IPS-18a (cell line): ENCODE measurements around the gene MINDY1.
A peak's percentile ranks its signal among the peaks of the same experiment; 100 is the strongest.

ENCODE experiments used
- H3K27ac ChIP-seq: one replicate; pipeline ENCODE4 v1.5.1; 2013; ENCODE audit warnings: low read length
- H3K27me3 ChIP-seq: one replicate; pipeline ENCODE4 v1.6.1; 2013; ENCODE audit warnings: mild to moderate bottlenecking, low read length; ENCODE audit not compliant: control insufficient read depth, insufficient read depth
- H3K36me3 ChIP-seq: one replicate; pipeline ENCODE4 v1.6.1; 2013; ENCODE audit warnings: low read depth, low read length; ENCODE audit not compliant: control insufficient read depth
- H3K4me1 ChIP-seq: one replicate; pipeline ENCODE4 v1.6.1; 2013; ENCODE audit warnings: low read depth, low read length; ENCODE audit not compliant: control insufficient read depth
- H3K4me3 ChIP-seq: one replicate; pipeline ENCODE4 v1.5.1; 2013; ENCODE audit warnings: low read length
- H3K9ac ChIP-seq: one replicate; pipeline ENCODE4 v1.6.1; 2013; ENCODE audit warnings: mild to moderate bottlenecking, low read length, moderate library complexity
- H3K9me3 ChIP-seq: one replicate; pipeline ENCODE4 v1.6.1; 2013; ENCODE audit warnings: low read depth, low read length; ENCODE audit not compliant: control insufficient read depth

MINDY1 gene

GRCh38 chr1:150999926-151000325, 6.8 kb downstream of the MINDY1 start:
- no peaks in the 10 kb centered on the region for H3K36me3 ChIP-seq
- no peak overlapping the region for H3K4me3 ChIP-seq
- H3K9ac ChIP-seq, result no peak overlapping the region
- no peaks in the 10 kb centered on the region for H3K9me3 ChIP-seq
- no peaks in the 10 kb centered on the region for H3K27me3 ChIP-seq
- no peak overlapping the region for H3K27ac ChIP-seq
- no peaks in the 10 kb centered on the region for H3K4me1 ChIP-seq

GRCh38 chr1:150999051-150999674, 7.5 kb downstream of the MINDY1 start:
- no peak overlapping the region for H3K9ac ChIP-seq
- H3K4me3 ChIP-seq, result no peak overlapping the region
- H3K9me3 ChIP-seq, result no peaks in the 10 kb centered on the region
- no peaks in the 10 kb centered on the region for H3K27me3 ChIP-seq
- H3K36me3 ChIP-seq, result no peaks in the 10 kb centered on the region
- H3K4me1 ChIP-seq, result no peaks in the 10 kb centered on the region
- no peak overlapping the region for H3K27ac ChIP-seq

GRCh38 chr1:150997949-150998348, 8.8 kb downstream of the MINDY1 start:
- Histone ChIP-seq H3K9ac (no peak overlapping the region), H3K36me3 (no peaks in the 10 kb centered on the region), H3K27me3 (no peaks in the 10 kb centered on the region), H3K9me3 (no peaks in the 10 kb centered on the region), H3K4me3 (no peak overlapping the region), H3K4me1 (no peaks in the 10 kb centered on the region), H3K27ac (no peak overlapping the region)

- H3K9me3 ChIP-seq, result no peaks in the 10 kb centered on the region
- H3K27ac ChIP-seq, result no peak overlapping the region
- H3K27me3 ChIP-seq, result no peaks in the 10 kb centered on the region
- H3K36me3 ChIP-seq, result no peaks in the 10 kb centered on the region
- H3K4me1 ChIP-seq, result no peaks in the 10 kb centered on the region
- no peak overlapping the region for H3K4me3 ChIP-seq
- no peak overlapping the region for H3K9ac ChIP-seq
These were observed 9.4 kb downstream of the MINDY1 start for GRCh38 chr1:150997126-150997872.

- H3K27ac ChIP-seq, result no peak overlapping the region
- no peak overlapping the region for H3K9ac ChIP-seq
- no peaks in the 10 kb centered on the region for H3K9me3 ChIP-seq
- no peaks in the 10 kb centered on the region for H3K27me3 ChIP-seq
- H3K4me1 ChIP-seq, result no peaks in the 10 kb centered on the region
- H3K36me3 ChIP-seq, result no peaks in the 10 kb centered on the region
- H3K4me3 ChIP-seq, result no peak overlapping the region
These were observed 10.8 kb downstream of the MINDY1 start for GRCh38 chr1:150995896-150996295.

- Histone ChIP-seq H3K36me3 (no peaks in the 10 kb centered on the region), H3K9me3 (no peaks in the 10 kb centered on the region), H3K27ac (no peak overlapping the region), H3K9ac (no peak overlapping the region), H3K4me3 (no peak overlapping the region), H3K4me1 (no peaks in the 10 kb centered on the region), H3K27me3 (no peaks in the 10 kb centered on the region)
These were observed 11.2 kb downstream of the MINDY1 start for GRCh38 chr1:150995460-150995859.

GRCh38 chr1:150994248-150994647, 12.5 kb downstream of the MINDY1 start:
- Histone ChIP-seq H3K4me3 (no peak overlapping the region), H3K4me1 (no peaks in the 10 kb centered on the region), H3K27ac (no peak overlapping the region), H3K9ac (no peak overlapping the region), H3K27me3 (no peaks in the 10 kb centered on the region), H3K9me3 (no peaks in the 10 kb centered on the region), H3K36me3 (no peaks in the 10 kb centered on the region)

GRCh38 chr1:150992626-150993025, 14.1 kb downstream of the MINDY1 start:
- Histone ChIP-seq H3K36me3 (no peaks in the 10 kb centered on the region), H3K9me3 (no peaks in the 10 kb centered on the region), H3K4me3 (no peak overlapping the region), H3K27ac (no peak overlapping the region), H3K27me3 (no peaks in the 10 kb centered on the region), H3K9ac (no peak overlapping the region), H3K4me1 (no peaks in the 10 kb centered on the region)

- Histone ChIP-seq H3K9ac (no peak overlapping the region), H3K27me3 (no peaks in the 10 kb centered on the region)
These were observed 18.8 kb downstream of the MINDY1 start for GRCh38 chr1:150987924-150988323.

GRCh38 chr1:150985179-150985825, 21.4 kb downstream of the MINDY1 start:
- Histone ChIP-seq H3K4me1 (peaks cover 15% of the 10 kb centered on the region), H3K9me3 (no peaks in the 10 kb centered on the region), H3K4me3 (no peak overlapping the region), H3K27me3 (no peaks in the 10 kb centered on the region), H3K9ac (no peak overlapping the region), H3K27ac (no peak overlapping the region), H3K36me3 (no peaks in the 10 kb centered on the region)

More at GRCh38 chr1:150987924-150988323, 18.8 kb downstream of the MINDY1 start:
- H3K9me3 ChIP-seq, result no peaks in the 10 kb centered on the region
- H3K36me3 ChIP-seq, result no peaks in the 10 kb centered on the region
- H3K27ac ChIP-seq, result no peak overlapping the region
- H3K4me1 ChIP-seq, result no peaks in the 10 kb centered on the region
- no peak overlapping the region for H3K4me3 ChIP-seq

GRCh38 chr1:150981805-150982712, 24.6 kb downstream of the MINDY1 start, which contains the start of gene ANXA9:
Gene ANXA9, plus strand, starts transcription at chr1:150982292. Its CDS starts 814 bp downstream, at chr1:150983106.
- Histone ChIP-seq H3K9ac (peak within 1 kb of the TSS; percentile 18), H3K4me1 (peaks cover 20% of the 10 kb centered on the region), H3K36me3 (no peaks in the 10 kb centered on the region), H3K9me3 (no peaks in the 10 kb centered on the region), H3K27ac (peak within 1 kb of the TSS; percentile 38), H3K27me3 (no peaks in the 10 kb centered on the region), H3K4me3 (peak within 1 kb of the TSS; percentile 20)
